Smooth muscle cell (in vitro differentiated cells): ENCODE data around the gene MGST2. TPM values are rescaled to one million over a fixed set of nuclear protein-coding genes. Genes with fewer than 3 reads are reported as not detected.

Experiments
- DNase-seq: peaks from one replicate; lab custom pipeline; 2025; ENCODE audit not compliant: unreplicated experiment; lab: John Stamatoyannopoulos, UW
- H2AFZ ChIP-seq: fragments of 200-600 bp; sonication (generic); 2 replicates; pipeline ENCODE4 v1.6.0; 2016; ENCODE audit warnings: antibody characterized with exemption, low read depth, mild to moderate bottlenecking
- H3F3A ChIP-seq: fragments of 200-600 bp; sonication (generic); 2 replicates; pipeline ENCODE4 v1.6.0; 2017; ENCODE audit warnings: antibody characterized with exemption, low read depth
- H3K27ac ChIP-seq: fragments of 200-600 bp; sonication (generic); 2 replicates; pipeline ENCODE4 v1.5.1; 2016; ENCODE audit warnings: low read depth, mild to moderate bottlenecking
- H3K27me3 ChIP-seq: fragments of 200-600 bp; sonication (generic); 2 replicates; pipeline ENCODE4 v1.6.1; 2016; ENCODE audit warnings: low read depth, mild to moderate bottlenecking
- H3K36me3 ChIP-seq: fragments of 200-600 bp; sonication (generic); 2 replicates; pipeline ENCODE4 v1.5.1; 2016; ENCODE audit warnings: low read depth
- H3K4me1 ChIP-seq: fragments of 200-600 bp; sonication (generic); 2 replicates; pipeline ENCODE4 v1.5.1; 2016; ENCODE audit warnings: low read depth
- H3K4me2 ChIP-seq: fragments of 200-600 bp; sonication (generic); 2 replicates; pipeline ENCODE4 v1.6.0; 2016; ENCODE audit warnings: mild to moderate bottlenecking
- H3K4me3 ChIP-seq: fragments of 200-600 bp; sonication (generic); 2 replicates; pipeline ENCODE4 v1.5.1; 2016; ENCODE audit warnings: mild to moderate bottlenecking
- H3K79me2 ChIP-seq: fragments of 200-600 bp; sonication (generic); 2 replicates; pipeline ENCODE4 v1.6.0; 2016; ENCODE audit warnings: low read depth, mild to moderate bottlenecking
- H3K9ac ChIP-seq: fragments of 200-600 bp; sonication (generic); 2 replicates; pipeline ENCODE4 v1.6.0; 2016; ENCODE audit warnings: low read depth
- H3K9me3 ChIP-seq: fragments of 200-600 bp; sonication (generic); replicated peaks from 2 replicates; pipeline ENCODE4 v1.5.1; 2016; ENCODE audit warnings: low read depth
- H4K20me1 ChIP-seq: fragments of 200-600 bp; sonication (generic); 2 replicates; pipeline ENCODE4 v1.6.0; 2016; ENCODE audit warnings: low read depth
- CTCF ChIP-seq: fragments of 200-600 bp; sonication (generic); IDR thresholded peaks from 2 replicates; pipeline ENCODE4 v1.5.1; 2017; ENCODE audit warnings: borderline replicate concordance, mild to moderate bottlenecking, antibody characterized with exemption; ENCODE audit not compliant: insufficient read depth, poor library complexity, severe bottlenecking
- WGBS: methylation state at CpG from one replicate; pipeline ENCODE4 v1.1.7; 2016; ENCODE audit warnings: low lambda C conversion rate; 5-methylcytosine and 5-hydroxymethylcytosine counted together
- polyA plus RNA-seq: library from polyadenylated mRNA; unstranded; fragments of >200 nt; fragmentation: Nextera tagmentation; extraction: Ambion mirVana; gene quantifications from 2 replicates; pipeline ENCODE4 v1.2.1, GENCODE V29; 2016
- total RNA-seq: library from RNA; depleted of rRNA; stranded (reverse); fragments of >200 nt; gene quantifications from 2 replicates; pipeline ENCODE4 v1.2.3, GENCODE V29; 2014

Gene MGST2
- total and polyA plus RNA-seq, 2 experiments from 2014 or later: 27.8 to 51.1 TPM

- H3K4me3 ChIP-seq: no peak overlapping the region
- H2AFZ ChIP-seq: no peak overlapping the region
- no peaks in the 10 kb centered on the region for H3K36me3 ChIP-seq
- WGBS: 32% methylated on average over 16 of the region's 16 CpGs
- DNase-seq: no peak
- no peaks in the 10 kb centered on the region for H4K20me1 ChIP-seq
- no peak for TF ChIP-seq CTCF
- H3K9ac ChIP-seq: no peak overlapping the region
- no peak overlapping the region for H3K4me2 ChIP-seq
- no peaks in the 10 kb centered on the region for H3F3A ChIP-seq
- H3K4me1 ChIP-seq: peaks cover 19% of the 10 kb centered on the region
- H3K27ac ChIP-seq: no peak overlapping the region
- no peaks in the 10 kb centered on the region for H3K27me3 ChIP-seq
- no peaks in the 10 kb centered on the region for H3K9me3 ChIP-seq
- H3K79me2 ChIP-seq: no peaks in the 10 kb centered on the region
Observed at GRCh38 chr4:139628184-139629012, 37.2 kb upstream of the MGST2 start.

GRCh38 chr4:139629436-139630125, 36.0 kb upstream of the MGST2 start:
- Histone ChIP-seq H3K36me3 (no peaks in the 10 kb centered on the region), H3K4me3 (no peak overlapping the region), H3K27ac (no peak overlapping the region), H3K4me2 (no peak overlapping the region), H3K27me3 (no peaks in the 10 kb centered on the region), H3K9ac (no peak overlapping the region), H4K20me1 (no peaks in the 10 kb centered on the region), H3K9me3 (no peaks in the 10 kb centered on the region), H2AFZ (no peak overlapping the region), H3K79me2 (no peaks in the 10 kb centered on the region), H3K4me1 (peaks cover 19% of the 10 kb centered on the region), H3F3A (no peaks in the 10 kb centered on the region)
- no peak for TF ChIP-seq CTCF
- WGBS: 77% methylated on average over 3 of the region's 3 CpGs
- DNase-seq: no peak

GRCh38 chr4:139630126-139630495, 35.5 kb upstream of the MGST2 start:
- H3K4me1 ChIP-seq: peaks cover 15% of the 10 kb centered on the region
- H2AFZ ChIP-seq: no peak overlapping the region
- no peaks in the 10 kb centered on the region for H3K27me3 ChIP-seq
- DNase-seq: no peak
- no peaks in the 10 kb centered on the region for H3F3A ChIP-seq
- no peaks in the 10 kb centered on the region for H3K36me3 ChIP-seq
- no peak overlapping the region for H3K4me3 ChIP-seq
- no peak overlapping the region for H3K27ac ChIP-seq
- H4K20me1 ChIP-seq: no peaks in the 10 kb centered on the region
- H3K9me3 ChIP-seq: no peaks in the 10 kb centered on the region
- H3K79me2 ChIP-seq: no peaks in the 10 kb centered on the region
- TF ChIP-seq CTCF: no peak
- H3K4me2 ChIP-seq: no peak overlapping the region
- 95% methylated on average over 1 of the region's 1 CpG for WGBS
- H3K9ac ChIP-seq: no peak overlapping the region

- Histone ChIP-seq H4K20me1 (no peaks in the 10 kb centered on the region), H3K27me3 (no peaks in the 10 kb centered on the region), H3K4me1 (peaks cover 15% of the 10 kb centered on the region), H3F3A (no peaks in the 10 kb centered on the region), H3K9ac (no peak overlapping the region), H3K4me2 (no peak overlapping the region), H3K27ac (no peak overlapping the region), H3K79me2 (no peaks in the 10 kb centered on the region), H3K9me3 (no peaks in the 10 kb centered on the region), H2AFZ (no peak overlapping the region), H3K36me3 (no peaks in the 10 kb centered on the region), H3K4me3 (no peak overlapping the region)
- no peak for DNase-seq
- 82% methylated on average over 5 of the region's 5 CpGs for WGBS
- TF ChIP-seq CTCF: no peak
Observed at GRCh38 chr4:139630991-139631390, 34.6 kb upstream of the MGST2 start.
